ENCODE data around the gene ADIPOR2.

GRCh38 chr12:1827826-1828805, 137.2 kb downstream of the ADIPOR2 start:
- TF ChIP-seq, protein P1, sequence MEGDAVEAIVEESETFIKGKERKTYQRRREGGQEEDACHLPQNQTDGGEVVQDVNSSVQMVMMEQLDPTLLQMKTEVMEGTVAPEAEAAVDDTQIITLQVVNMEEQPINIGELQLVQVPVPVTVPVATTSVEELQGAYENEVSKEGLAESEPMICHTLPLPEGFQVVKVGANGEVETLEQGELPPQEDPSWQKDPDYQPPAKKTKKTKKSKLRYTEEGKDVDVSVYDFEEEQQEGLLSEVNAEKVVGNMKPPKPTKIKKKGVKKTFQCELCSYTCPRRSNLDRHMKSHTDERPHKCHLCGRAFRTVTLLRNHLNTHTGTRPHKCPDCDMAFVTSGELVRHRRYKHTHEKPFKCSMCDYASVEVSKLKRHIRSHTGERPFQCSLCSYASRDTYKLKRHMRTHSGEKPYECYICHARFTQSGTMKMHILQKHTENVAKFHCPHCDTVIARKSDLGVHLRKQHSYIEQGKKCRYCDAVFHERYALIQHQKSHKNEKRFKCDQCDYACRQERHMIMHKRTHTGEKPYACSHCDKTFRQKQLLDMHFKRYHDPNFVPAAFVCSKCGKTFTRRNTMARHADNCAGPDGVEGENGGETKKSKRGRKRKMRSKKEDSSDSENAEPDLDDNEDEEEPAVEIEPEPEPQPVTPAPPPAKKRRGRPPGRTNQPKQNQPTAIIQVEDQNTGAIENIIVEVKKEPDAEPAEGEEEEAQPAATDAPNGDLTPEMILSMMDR (conservative IDR thresholded peaks at IDR 0.05 in 1 of 2, IDR thresholded peaks at IDR 0.05 in 1 of 2; ENCODE audit: extremely low read depth in 1 of 2, insufficient read depth in 1 of 2, low read depth in 1 of 2, low read length in 2 of 2) = no peak
- TF ChIP-seq EZH2 (IDR thresholded peaks at IDR 0.05; ENCODE audit: borderline replicate concordance, low read length) = no peak
